Body of pancreas (tissue), 4 donors: ENCODE data around the gene FBXW8. TPM values are rescaled to one million over a fixed set of nuclear protein-coding genes. Genes with fewer than 3 reads are reported as not detected.

Source experiments
- ATAC-seq: fragments of 150-250 bp; one replicate; pipeline ENCODE4 v1.9.1; 2016
- DNase-seq, 4 donors: peaks; one replicate each; pipeline ENCODE4 v3.0.0-alpha.2; 2019
- H3K27ac ChIP-seq, 4 donors: fragments of 200-600 bp; sonication (generic); 1 replicate in 3 of 4; 2 replicates in 1 of 4; pipeline versions ENCODE4 v1.5.1 to v1.6.1; 2016 to 2019; ENCODE audit warnings: mild to moderate bottlenecking in 1 of 4, mixed read lengths in 1 of 4, moderate library complexity in 1 of 4
- H3K27me3 ChIP-seq, 2 donors: fragments of 200-600 bp; sonication (generic); one replicate each; pipeline ENCODE4 v1.6.0; 2016; ENCODE audit warnings: mild to moderate bottlenecking in 1 of 2
- H3K36me3 ChIP-seq, 2 donors: fragments of 200-600 bp; sonication (generic); replicated peaks in 1 of 2; 2 replicates each; pipeline ENCODE4 v1.5.1; 2016; ENCODE audit warnings: low read depth in 2 of 2; ENCODE audit not compliant: insufficient read depth in 1 of 2
- H3K4me1 ChIP-seq: fragments of 200-600 bp; sonication (generic); one replicate; pipeline ENCODE4 v1.6.0; 2016
- H3K4me3 ChIP-seq, 2 donors: fragments of 200-600 bp; sonication (generic); 1 replicate in 1 of 2; 2 replicates in 1 of 2; pipeline ENCODE4 v1.5.1; 2016 to 2019
- H3K9me3 ChIP-seq, 3 donors: fragments of 200-600 bp; sonication (generic); 1 replicate in 2 of 3; 2 replicates in 1 of 3; pipeline ENCODE4 v1.5.1; 2016
- CTCF ChIP-seq, 7 experiments: fragments of 450-650 bp in 4 of 7; fragments of 200-600 bp in 3 of 7; sonication (generic) in 3 of 7; IDR thresholded peaks; one replicate each; pipeline ENCODE4 v1.5.1; 2016 to 2019; ENCODE audit warnings: antibody characterized with exemption in 7 of 7
- POLR2A ChIP-seq, 3 donors: fragments of 450-650 bp; IDR thresholded peaks; one replicate each; pipeline ENCODE4 v1.6.1; 2016; ENCODE audit warnings: antibody characterized with exemption in 3 of 3, mild to moderate bottlenecking in 2 of 3
- WGBS, 2 donors: methylation state at CpG; one replicate each; pipeline ENCODE4 v1.1.5; 2017; 5-methylcytosine and 5-hydroxymethylcytosine counted together
- intact Hi-C: fragments of 100-400 bp; cut with DNase I; formaldehyde crosslinking; loops from one replicate; pipeline ENCODE4 v1.15.1; 2023
- total RNA-seq, 2 donors: library from RNA; depleted of rRNA; stranded (reverse); fragments of >200 nt; gene quantifications; one replicate each; pipeline ENCODE4 v1.1.0, GENCODE V29; 2016

Gene FBXW8
- total RNA-seq, 2 donors from 2014 or later, result 12.7 to 35.3 TPM

- intact Hi-C loops, result no loop called here
- 82 to 93% methylated on average over 6 of the region's 6 CpGs for WGBS, 2 donors
- Histone ChIP-seq H3K27me3 (no peaks in the 10 kb centered on the region), H3K9me3 (no peaks in the 10 kb centered on the region), H3K4me1 (peaks cover 10% of the 10 kb centered on the region), H3K27ac (no peak overlapping the region), H3K4me3 (no peak overlapping the region), H3K36me3 (no peaks in the 10 kb centered on the region)
- DNase-seq, result no peak
- no peak for ATAC-seq
- no peak for TF ChIP-seq POLR2A (IDR thresholded peaks at IDR 0.05)
- no peak for TF ChIP-seq CTCF (IDR thresholded peaks at IDR 0.05)
Observed at GRCh38 chr12:116958402-116959197, 47.9 kb downstream of the FBXW8 start.

- intact Hi-C loops, result no loop called here
- no peak for ATAC-seq
- no peaks in the 10 kb centered on the region for H3K9me3 ChIP-seq
- H3K4me1 ChIP-seq, result peaks cover 10% of the 10 kb centered on the region
- no peak overlapping the region for H3K4me3 ChIP-seq
- no peaks in the 10 kb centered on the region for H3K36me3 ChIP-seq
- no peak for TF ChIP-seq CTCF (IDR thresholded peaks at IDR 0.05)
- no peak for TF ChIP-seq POLR2A (IDR thresholded peaks at IDR 0.05)
- no peak overlapping the region for H3K27ac ChIP-seq
- no peak for DNase-seq
- no peaks in the 10 kb centered on the region for H3K27me3 ChIP-seq
- WGBS, 2 donors, result 88 to 92% methylated on average over 2 of the region's 2 CpGs
Observed at GRCh38 chr12:116959198-116959460, 48.4 kb downstream of the FBXW8 start.

GRCh38 chr12:116959845-116960514, 49.2 kb downstream of the FBXW8 start:
- TF ChIP-seq POLR2A (IDR thresholded peaks at IDR 0.05), result no peak
- TF ChIP-seq CTCF (IDR thresholded peaks at IDR 0.05), result no peak
- no peak for DNase-seq
- no peak overlapping the region for H3K27ac ChIP-seq
- H3K27me3 ChIP-seq, result no peaks in the 10 kb centered on the region
- no peak overlapping the region for H3K4me3 ChIP-seq
- H3K4me1 ChIP-seq, result peaks cover 10% of the 10 kb centered on the region
- H3K36me3 ChIP-seq, result peaks cover 0 to 2% of the 10 kb centered on the region in 2 donors
- no peak for ATAC-seq
- H3K9me3 ChIP-seq, result no peaks in the 10 kb centered on the region
- WGBS, 2 donors, result 88 to 91% methylated on average over 5 of the region's 5 CpGs
- intact Hi-C loops, result no loop called here

GRCh38 chr12:116962197-116962596, 51.4 kb downstream of the FBXW8 start:
- TF ChIP-seq CTCF (IDR thresholded peaks at IDR 0.05), result no peak
- no peak for TF ChIP-seq POLR2A (IDR thresholded peaks at IDR 0.05)
- H3K27me3 ChIP-seq, result no peaks in the 10 kb centered on the region
- H3K27ac ChIP-seq, result no peak overlapping the region
- H3K4me3 ChIP-seq, result no peak overlapping the region
- H3K9me3 ChIP-seq, result no peaks in the 10 kb centered on the region
- DNase-seq (no peak), ATAC-seq (no peak)
- H3K36me3 ChIP-seq, result peaks cover 0 to 2% of the 10 kb centered on the region in 2 donors
- intact Hi-C loops, result no loop called here
- 78 to 86% methylated on average over 4 of the region's 4 CpGs for WGBS, 2 donors
- H3K4me1 ChIP-seq, result no peaks in the 10 kb centered on the region
